Stimulated activated naive CD8-positive, alpha-beta T cell treated with anti-CD3 and anti-CD28 coated beads, Interleukin-15, amount 100 ng/mL, for 72 hours (primary cell): ENCODE results near the gene AADACL4.
A peak's percentile ranks its signal among the peaks of the same experiment; 100 is the strongest.

ENCODE experiments used
- ATAC-seq: fragments of 150-1000 bp; cut with Tn5 transposase; 2 replicates; pipeline ENCODE4 v1.10.0; 2021; ENCODE audit warnings: mild to moderate bottlenecking, moderate library complexity
- DNase-seq, 2 donors: peaks; one replicate each; pipeline ENCODE4 v3.0.0; 2021 to 2022
- H3K27ac Mint-ChIP-seq, 2 donors: one replicate each; pipeline ENCODE4 v1.8.0; 2022; ENCODE audit warnings: mild to moderate bottlenecking in 2 of 2, mixed read lengths in 2 of 2, moderate library complexity in 2 of 2
- H3K27me3 Mint-ChIP-seq: one replicate; pipeline ENCODE4 v1.8.0; 2022; ENCODE audit warnings: mixed read lengths
- H3K4me1 Mint-ChIP-seq: one replicate; pipeline ENCODE4 v1.8.0; 2022; ENCODE audit warnings: mild to moderate bottlenecking, mixed read lengths
- H3K4me3 Mint-ChIP-seq, 2 donors: one replicate each; pipeline ENCODE4 v1.8.0; 2022; ENCODE audit warnings: mild to moderate bottlenecking in 2 of 2, mixed read lengths in 2 of 2, moderate library complexity in 1 of 2
- H3K9me3 Mint-ChIP-seq, 2 donors: one replicate each; pipeline ENCODE4 v1.8.0; 2022; ENCODE audit warnings: mixed read lengths in 2 of 2

AADACL4 gene

GRCh38 chr1:12604986-12605385 lies 38.9 kb upstream of the AADACL4 start:
- peak overlapping the region; percentile 77 to 86 for H3K27ac Mint-ChIP-seq
- H3K4me1 Mint-ChIP-seq, result peaks cover 97% of the 10 kb centered on the region
- ATAC-seq, result no peak

GRCh38 chr1:12607263-12607662 lies 36.6 kb upstream of the AADACL4 start:
- Mint-ChIP-seq H3K4me1 (peaks cover 95% of the 10 kb centered on the region), H3K27ac (no peak overlapping the region)

More at GRCh38 chr1:12604986-12605385, 38.9 kb upstream of the AADACL4 start:
- no peak for DNase-seq
- no peaks in the 10 kb centered on the region for H3K27me3 Mint-ChIP-seq
- peaks cover 13 to 24% of the 10 kb centered on the region in 2 donors for H3K9me3 Mint-ChIP-seq
- peak overlapping the region in 1 of 2 donors; percentile 78 for H3K4me3 Mint-ChIP-seq

GRCh38 chr1:12608311-12608957 lies 35.5 kb upstream of the AADACL4 start:
- Mint-ChIP-seq H3K4me1 (peaks cover 95% of the 10 kb centered on the region), H3K9me3 (peaks cover 13 to 24% of the 10 kb centered on the region in 2 donors), H3K4me3 (no peak overlapping the region), H3K27ac (peak overlapping the region in 1 of 2 donors; percentile 66), H3K27me3 (no peaks in the 10 kb centered on the region)
- DNase-seq (no peak), ATAC-seq (no peak)

More at GRCh38 chr1:12607263-12607662, 36.6 kb upstream of the AADACL4 start:
- H3K4me3 Mint-ChIP-seq, result no peak overlapping the region
- DNase-seq (no peak), ATAC-seq (no peak)
- no peaks in the 10 kb centered on the region for H3K27me3 Mint-ChIP-seq
- peaks cover 13 to 24% of the 10 kb centered on the region in 2 donors for H3K9me3 Mint-ChIP-seq

GRCh38 chr1:12609469-12610003 lies 34.3 kb upstream of the AADACL4 start:
- ATAC-seq (no peak), DNase-seq (no peak)
- peaks cover 13 to 24% of the 10 kb centered on the region in 2 donors for H3K9me3 Mint-ChIP-seq
- H3K4me1 Mint-ChIP-seq, result peaks cover 95% of the 10 kb centered on the region
- peak overlapping the region in 1 of 2 donors; percentile 81 for H3K27ac Mint-ChIP-seq
- no peak overlapping the region for H3K4me3 Mint-ChIP-seq
- H3K27me3 Mint-ChIP-seq, result no peaks in the 10 kb centered on the region

GRCh38 chr1:12610305-12610935 lies 33.5 kb upstream of the AADACL4 start:
- DNase-seq (no peak), ATAC-seq (no peak)
- Mint-ChIP-seq H3K9me3 (peaks cover 13 to 24% of the 10 kb centered on the region in 2 donors), H3K4me3 (no peak overlapping the region), H3K27me3 (no peaks in the 10 kb centered on the region), H3K4me1 (peaks cover 95% of the 10 kb centered on the region), H3K27ac (peak overlapping the region in 1 of 2 donors; percentile 89)

- Mint-ChIP-seq H3K9me3 (peaks cover 13 to 24% of the 10 kb centered on the region in 2 donors), H3K27me3 (no peaks in the 10 kb centered on the region), H3K27ac (peak overlapping the region in 1 of 2 donors; percentile 89), H3K4me1 (peaks cover 92% of the 10 kb centered on the region), H3K4me3 (no peak overlapping the region)
- ATAC-seq (no peak), DNase-seq (no peak)
These were observed 32.9 kb upstream of the AADACL4 start for GRCh38 chr1:12610941-12611340.

- H3K4me3 Mint-ChIP-seq, result peak overlapping the region; percentile 25 to 99
- no peak for DNase-seq
- peaks cover 72% of the 10 kb centered on the region for H3K4me1 Mint-ChIP-seq
- peaks cover 1 to 12% of the 10 kb centered on the region in 2 donors for H3K9me3 Mint-ChIP-seq
- no peak for ATAC-seq
- H3K27ac Mint-ChIP-seq, result peak overlapping the region in 1 of 2 donors; percentile 43
- H3K27me3 Mint-ChIP-seq, result no peaks in the 10 kb centered on the region
These were observed 30.7 kb upstream of the AADACL4 start for GRCh38 chr1:12613180-12613579.

- no peaks in the 10 kb centered on the region for H3K9me3 Mint-ChIP-seq
- peaks cover 64% of the 10 kb centered on the region for H3K4me1 Mint-ChIP-seq
- DNase-seq (no peak), ATAC-seq (no peak)
- H3K27me3 Mint-ChIP-seq, result no peaks in the 10 kb centered on the region
- peak overlapping the region; percentile 91 to 99 for H3K4me3 Mint-ChIP-seq
- H3K27ac Mint-ChIP-seq, result peak overlapping the region; percentile 50 to 80
These were observed 29.3 kb upstream of the AADACL4 start for GRCh38 chr1:12614402-12615158.

- Mint-ChIP-seq H3K27ac (peak overlapping the region; percentile 94 to 99), H3K4me3 (peak overlapping the region; percentile 91 to 99), H3K4me1 (peaks cover 64% of the 10 kb centered on the region), H3K9me3 (no peaks in the 10 kb centered on the region), H3K27me3 (no peaks in the 10 kb centered on the region)
- DNase-seq (no peak), ATAC-seq (no peak)
These were observed 28.6 kb upstream of the AADACL4 start for GRCh38 chr1:12615159-12615864.

- H3K27me3 Mint-ChIP-seq, result no peaks in the 10 kb centered on the region
- peak overlapping the region; percentile 91 to 99 for H3K4me3 Mint-ChIP-seq
- H3K27ac Mint-ChIP-seq, result peak overlapping the region; percentile 94 to 99
- ATAC-seq (no peak), DNase-seq (no peak)
- no peaks in the 10 kb centered on the region for H3K9me3 Mint-ChIP-seq
- peaks cover 64% of the 10 kb centered on the region for H3K4me1 Mint-ChIP-seq
These were observed 27.8 kb upstream of the AADACL4 start for GRCh38 chr1:12615865-12616708.

- peaks cover 66% of the 10 kb centered on the region for H3K4me1 Mint-ChIP-seq
- DNase-seq (peak; percentile 50 to 64), ATAC-seq (peak; percentile 13)
- no peaks in the 10 kb centered on the region for H3K9me3 Mint-ChIP-seq
- peak overlapping the region; percentile 91 to 99 for H3K4me3 Mint-ChIP-seq
- peak overlapping the region; percentile 99 for H3K27ac Mint-ChIP-seq
- no peaks in the 10 kb centered on the region for H3K27me3 Mint-ChIP-seq
These were observed 27.0 kb upstream of the AADACL4 start for GRCh38 chr1:12616709-12617373.

GRCh38 chr1:12617511-12617900 lies 26.4 kb upstream of the AADACL4 start:
- H3K27me3 Mint-ChIP-seq, result no peaks in the 10 kb centered on the region
- peaks cover 67% of the 10 kb centered on the region for H3K4me1 Mint-ChIP-seq
- H3K27ac Mint-ChIP-seq, result peak overlapping the region; percentile 99
- ATAC-seq, result no peak
- peak overlapping the region; percentile 91 to 99 for H3K4me3 Mint-ChIP-seq
- peak in 1 of 2 donors; percentile 55 for DNase-seq
- H3K9me3 Mint-ChIP-seq, result no peaks in the 10 kb centered on the region

- Mint-ChIP-seq H3K4me3 (peak within 1 kb of the TSS; percentile 91 to 99), H3K27ac (peak within 1 kb of the TSS; percentile 99), H3K27me3 (no peaks in the 10 kb centered on the region), H3K9me3 (no peaks in the 10 kb centered on the region), H3K4me1 (peaks cover 67% of the 10 kb centered on the region)
- ATAC-seq (peak; percentile 83), DNase-seq (peak; percentile 87 to 90)
These were observed 25.8 kb upstream of the AADACL4 start, which contains the start of gene DHRS3 for GRCh38 chr1:12617901-12618660. Gene DHRS3 (minus strand): TSS chr1:12618210. CDS start chr1:12617348, 862 bp downstream.
